Stimulated activated CD4-positive, alpha-beta T cell treated with anti-CD3 and anti-CD28 coated beads, Interleukin-12 subunit alpha, Interleukin-12 subunit beta, amount 100 ng/mL, for 24 hours (primary cell): ENCODE results near the gene CLBA1.
"Not testable (repeated sequence)": the region's sequence is repeated elsewhere in the genome, so short reads cannot be mapped to it uniquely, and the experiment has no call there.

Source experiments
- DNase-seq, 2 experiments: peaks; one replicate each; pipeline ENCODE4 v3.0.0-alpha.2; 2020; ENCODE audit warnings: low read depth in 2 of 2

CLBA1 gene

DNA sequence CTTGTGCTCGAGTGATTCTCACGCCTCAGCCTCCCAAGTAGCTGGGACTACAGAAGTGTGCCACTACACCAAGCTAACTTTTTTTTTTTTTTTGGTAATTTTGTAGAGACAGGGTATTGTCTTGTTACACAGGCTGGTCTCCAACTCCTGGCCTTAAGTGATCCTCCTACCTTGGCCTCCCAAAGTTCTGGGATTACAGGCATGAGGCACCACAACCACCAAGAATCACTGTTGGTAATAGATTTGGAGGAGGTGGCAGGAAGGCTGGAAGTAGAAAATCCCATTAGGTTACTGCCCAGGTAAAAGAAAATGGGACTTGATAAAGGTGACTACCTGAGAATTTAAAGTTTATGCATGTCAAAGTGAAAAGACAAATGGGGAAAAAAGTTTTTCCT is 36.7 kb downstream of the CLBA1 start:
- DNase-seq: no peak

DNA sequence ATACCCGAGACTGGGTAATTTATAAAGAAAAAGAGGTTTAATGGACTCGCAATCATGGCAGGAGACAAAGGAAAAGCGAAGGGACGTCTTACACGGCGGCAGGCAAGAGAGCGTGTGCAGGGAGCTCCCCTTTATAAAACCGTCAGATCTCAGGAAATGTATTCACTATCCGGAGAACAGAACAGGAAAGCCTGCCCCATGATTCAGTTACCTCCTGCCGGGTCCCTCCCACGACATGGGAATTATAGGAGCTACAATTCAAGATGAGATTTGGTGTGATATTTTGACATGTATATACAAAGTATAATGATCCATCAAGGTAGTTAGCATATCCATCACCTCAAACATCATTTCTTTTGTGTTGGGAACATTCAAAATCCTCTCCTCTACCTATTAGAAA is 37.6 kb downstream of the CLBA1 start:
- DNase-seq: no peak

GRCh38 chr14:105023791-105024480 is 38.3 kb downstream of the CLBA1 start:
- no peak for DNase-seq

DNA sequence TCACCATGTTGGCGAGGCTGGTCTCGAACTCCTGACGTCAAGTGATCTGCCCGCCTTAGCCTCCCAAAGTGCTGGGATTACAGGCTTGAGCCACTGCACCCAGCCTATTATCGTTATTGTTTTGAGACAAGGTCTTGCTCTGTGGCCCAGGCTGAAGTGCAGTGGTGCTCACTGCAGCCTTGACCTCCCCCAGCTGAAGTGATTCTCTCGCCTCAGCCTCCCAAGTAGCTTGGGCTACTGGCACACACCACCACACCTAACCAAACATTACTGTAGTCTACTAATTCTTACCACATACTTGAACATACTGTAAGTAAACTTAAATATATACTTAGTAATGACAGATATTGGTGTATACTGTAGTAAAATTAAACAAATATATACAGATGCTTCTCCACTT is 39.8 kb downstream of the CLBA1 start:
- no peak for DNase-seq

GRCh38 chr14:105026033-105026785 is 40.6 kb downstream of the CLBA1 start:
- no peak for DNase-seq

DNA sequence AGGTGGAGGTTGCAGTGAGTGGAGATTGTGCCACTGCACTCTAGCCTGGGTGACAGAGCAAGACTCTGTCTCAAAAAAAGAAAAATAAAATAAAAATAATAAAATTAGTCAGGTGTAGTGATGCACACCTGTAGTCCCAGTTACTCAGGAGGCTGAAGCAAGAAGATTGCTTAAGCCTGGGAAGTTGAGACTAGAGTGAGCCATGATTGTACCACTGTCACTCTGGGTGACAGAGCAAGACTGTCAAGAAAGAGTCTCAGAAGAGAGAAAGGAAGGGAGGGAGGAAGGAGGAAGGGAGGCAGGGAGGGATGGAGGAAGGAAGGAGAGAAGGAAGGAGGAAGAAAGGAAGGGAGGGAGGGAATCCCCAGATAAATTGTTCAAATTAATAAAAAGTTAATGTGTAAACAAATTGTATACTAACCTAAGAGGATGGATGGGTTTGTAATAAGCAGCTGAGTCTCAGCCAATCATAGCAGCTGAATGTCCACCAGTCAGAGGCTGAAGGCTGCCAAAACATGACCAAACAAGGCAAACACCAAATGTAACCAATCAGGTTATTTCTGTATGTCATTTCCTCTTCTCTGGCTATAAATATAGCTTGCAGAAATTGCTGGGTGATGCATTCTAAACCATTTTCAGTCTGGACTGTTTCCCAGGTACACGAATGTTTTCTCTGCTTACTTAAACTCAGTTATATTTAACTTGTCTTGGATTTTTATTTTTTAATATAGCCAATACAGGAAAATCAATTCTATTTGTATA is 41.4 kb downstream of the CLBA1 start:
- DNase-seq: no peak

GRCh38 chr14:105027718-105028117 is 42.1 kb downstream of the CLBA1 start:
- DNase-seq: not testable (repeated sequence)

GRCh38 chr14:105028251-105028927 is 42.8 kb downstream of the CLBA1 start:
- DNase-seq: no peak

DNA sequence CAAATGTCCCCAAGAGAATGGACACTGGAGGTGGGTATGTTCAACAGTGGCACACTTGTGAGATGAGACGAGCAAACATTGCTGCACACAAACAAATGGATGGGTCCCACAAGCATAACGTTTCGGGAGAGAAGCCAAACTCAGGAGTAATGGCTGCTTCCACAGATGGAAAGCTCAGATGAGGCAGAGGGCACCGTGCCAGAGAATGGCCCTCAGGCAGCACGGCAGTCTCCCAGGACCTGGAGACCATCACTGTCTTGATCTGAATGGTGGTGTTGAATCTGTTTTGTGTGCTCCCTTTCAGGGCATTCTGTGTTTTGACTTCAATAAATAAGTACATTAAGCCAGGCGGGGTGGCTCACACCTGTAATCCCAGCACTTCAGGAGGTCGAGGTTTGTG is 43.8 kb downstream of the CLBA1 start:
- DNase-seq: no peak

DNA sequence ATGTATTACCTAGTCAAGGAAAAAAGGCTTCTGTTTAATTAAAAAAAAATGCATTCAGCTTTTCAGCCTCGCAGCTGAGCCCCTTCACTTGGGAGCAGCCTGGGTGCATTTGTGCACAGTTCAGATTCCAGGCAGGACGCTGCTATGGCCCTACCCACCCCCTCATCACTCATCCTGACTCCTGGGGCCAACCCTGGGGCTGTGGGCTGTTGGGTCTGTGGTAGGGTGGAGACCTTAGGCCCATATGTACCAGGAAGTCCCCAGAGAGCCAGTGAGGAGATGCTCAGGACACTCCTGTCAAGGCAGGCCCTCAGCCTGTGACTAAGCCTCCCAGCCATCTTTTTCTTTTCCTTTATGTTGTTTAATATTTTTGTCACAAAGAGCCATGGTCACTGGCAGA is 44.6 kb downstream of the CLBA1 start:
- no peak for DNase-seq

- no peak for DNase-seq
These were observed 45.3 kb downstream of the CLBA1 start for GRCh38 chr14:105030836-105031396.

GRCh38 chr14:105032451-105032901 is 46.9 kb downstream of the CLBA1 start:
- DNase-seq: not testable (repeated sequence)

GRCh38 chr14:105033412-105033900 is 47.9 kb downstream of the CLBA1 start:
- not testable (repeated sequence) for DNase-seq

- DNase-seq: no peak
These were observed 48.9 kb downstream of the CLBA1 start for GRCh38 chr14:105034315-105035039.

GRCh38 chr14:105035616-105036015 is 50.0 kb downstream of the CLBA1 start:
- DNase-seq: not testable (repeated sequence)

- DNase-seq: no peak
These were observed 54.0 kb downstream of the CLBA1 start for GRCh38 chr14:105039458-105040205.

GRCh38 chr14:105041841-105042765 is 56.5 kb downstream of the CLBA1 start:
- DNase-seq: no peak

DNA sequence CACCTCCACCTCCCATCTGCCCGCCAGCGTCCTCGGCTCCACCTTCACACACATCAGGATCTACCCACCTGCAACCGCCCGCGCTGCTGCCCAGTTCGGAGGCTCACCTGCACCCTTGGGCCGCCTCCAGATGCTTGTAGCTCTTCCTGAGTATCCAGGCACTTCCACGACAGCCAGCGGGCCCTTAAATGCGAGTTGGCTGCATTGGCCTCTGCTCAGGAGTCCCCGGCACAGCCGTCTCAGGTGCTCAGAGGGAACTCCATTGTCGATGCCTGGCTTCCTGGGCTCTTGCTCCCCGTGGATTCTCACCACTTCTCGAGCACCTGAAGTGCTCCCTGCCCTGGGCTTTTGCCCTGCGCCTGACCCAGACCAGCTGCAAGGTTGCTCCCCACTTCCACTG is 57.2 kb downstream of the CLBA1 start:
- DNase-seq: no peak

- no peak for DNase-seq
These were observed 58.1 kb downstream of the CLBA1 start for GRCh38 chr14:105043641-105044040.
